ENCODE results near the gene FHAD1.

DNA sequence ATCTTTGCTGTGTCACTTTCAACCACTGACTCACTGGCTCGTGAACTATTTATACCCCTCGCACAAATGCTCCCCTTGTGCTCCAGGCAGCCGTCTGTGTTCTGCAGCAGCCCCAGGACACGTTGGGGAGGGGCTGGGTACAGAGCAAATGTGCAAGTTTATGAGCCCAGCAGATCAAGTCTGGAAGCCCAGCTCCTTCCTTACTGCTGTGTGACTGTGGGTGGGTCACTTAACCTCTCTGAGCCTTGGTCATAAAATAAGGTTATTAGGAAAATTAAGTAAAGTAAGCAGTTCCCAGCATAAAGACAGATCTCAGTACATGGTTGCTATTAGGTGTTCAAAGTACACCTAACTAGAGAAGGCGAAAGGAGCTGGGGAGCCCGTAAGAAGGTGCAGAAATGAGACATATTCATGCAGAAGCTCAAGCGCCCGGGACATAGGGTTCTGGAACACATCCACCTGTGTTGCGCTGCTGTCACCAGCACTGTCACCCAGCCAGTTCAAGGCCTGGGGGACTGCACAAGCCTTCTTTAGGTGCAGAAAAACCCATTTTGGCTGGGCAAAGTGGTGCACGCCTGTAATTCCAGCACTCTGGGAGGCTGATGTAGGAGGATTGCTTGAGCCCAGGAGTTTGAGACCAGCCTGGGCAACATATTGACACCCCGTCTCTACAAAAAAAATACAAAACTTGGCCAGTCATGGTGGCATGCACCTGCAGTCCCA lies 176.5 kb downstream of the FHAD1 start:
- TF ChIP-seq SIN3A (IDR thresholded peaks at IDR 0.05; ENCODE audit: low read depth, low read length) (no peak), HCFC1 (IDR thresholded peaks at IDR 0.05; ENCODE audit: low read length) (no peak), POLR2A (IDR thresholded peaks at IDR 0.05; ENCODE audit: low read depth, low read length) (no peak), EZH2 (IDR thresholded peaks at IDR 0.05; ENCODE audit: borderline replicate concordance, control insufficient read depth, low read depth, low read length) (no peak), HDAC6 (IDR thresholded peaks at IDR 0.05; ENCODE audit: unreplicated experiment) (no peak), MYC (IDR thresholded peaks at IDR 0.05; ENCODE audit: insufficient read depth, insufficient read length, insufficient replicate concordance, low read length, severe bottlenecking) (no peak), POLR2AphosphoS5 (IDR thresholded peaks at IDR 0.05; ENCODE audit: low read length) (no peak)
